ENCODE measurements around the gene CDK11A.

Gene CDK11A

DNA sequence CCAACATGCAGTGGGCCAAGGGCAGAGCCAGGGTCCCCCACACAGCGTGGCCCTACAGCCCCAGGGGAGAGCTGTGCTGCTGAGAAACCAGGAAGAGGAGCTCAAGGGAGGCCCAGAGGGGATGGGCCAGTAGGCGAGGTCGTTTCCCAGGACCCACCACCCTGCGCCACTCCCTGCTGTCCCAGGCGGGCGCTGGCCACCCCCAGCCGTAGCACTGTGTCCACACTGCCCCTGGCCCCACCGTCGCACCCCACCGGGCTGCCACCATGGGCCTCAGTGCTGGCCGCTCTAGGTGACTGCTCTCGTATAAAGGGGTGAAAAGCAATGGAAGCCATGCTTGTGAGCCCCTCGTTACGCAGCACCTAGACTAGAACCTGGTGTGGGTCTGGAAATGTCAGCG is 31.7 kb upstream of the CDK11A start:
- no peak overlapping the region for H3K4me3 ChIP-seq (ENCODE audit: low read length)
- H3K27me3 ChIP-seq (ENCODE audit: control insufficient read depth, low read length) = no peaks in the 10 kb centered on the region
- peaks cover 34% of the 10 kb centered on the region for H3K79me2 ChIP-seq (ENCODE audit: control insufficient read depth, low read length)
- H4K20me1 ChIP-seq (ENCODE audit: control insufficient read depth, insufficient read depth, low read depth, low read length) = peaks cover 15% of the 10 kb centered on the region
- H3K36me3 ChIP-seq (ENCODE audit: control insufficient read depth, low read length) = peaks cover 80% of the 10 kb centered on the region
- no peaks in the 10 kb centered on the region for H3K9me2 ChIP-seq (replicated peaks; ENCODE audit: control insufficient read depth, low read length)
- no peaks in the 10 kb centered on the region for H3K4me1 ChIP-seq (ENCODE audit: control insufficient read depth, low read length)
- H3K4me2 ChIP-seq (ENCODE audit: low read length) = no peak overlapping the region
- peaks cover 7% of the 10 kb centered on the region for H3F3A ChIP-seq (ENCODE audit: control insufficient read depth, insufficient read depth)
- no peak overlapping the region for H3K27ac ChIP-seq (ENCODE audit: low read depth, low read length)
- no peak for TF ChIP-seq EZH2phosphoT487 (IDR thresholded peaks at IDR 0.05; ENCODE audit: borderline replicate concordance, low read length)
- TF ChIP-seq, protein P1, sequence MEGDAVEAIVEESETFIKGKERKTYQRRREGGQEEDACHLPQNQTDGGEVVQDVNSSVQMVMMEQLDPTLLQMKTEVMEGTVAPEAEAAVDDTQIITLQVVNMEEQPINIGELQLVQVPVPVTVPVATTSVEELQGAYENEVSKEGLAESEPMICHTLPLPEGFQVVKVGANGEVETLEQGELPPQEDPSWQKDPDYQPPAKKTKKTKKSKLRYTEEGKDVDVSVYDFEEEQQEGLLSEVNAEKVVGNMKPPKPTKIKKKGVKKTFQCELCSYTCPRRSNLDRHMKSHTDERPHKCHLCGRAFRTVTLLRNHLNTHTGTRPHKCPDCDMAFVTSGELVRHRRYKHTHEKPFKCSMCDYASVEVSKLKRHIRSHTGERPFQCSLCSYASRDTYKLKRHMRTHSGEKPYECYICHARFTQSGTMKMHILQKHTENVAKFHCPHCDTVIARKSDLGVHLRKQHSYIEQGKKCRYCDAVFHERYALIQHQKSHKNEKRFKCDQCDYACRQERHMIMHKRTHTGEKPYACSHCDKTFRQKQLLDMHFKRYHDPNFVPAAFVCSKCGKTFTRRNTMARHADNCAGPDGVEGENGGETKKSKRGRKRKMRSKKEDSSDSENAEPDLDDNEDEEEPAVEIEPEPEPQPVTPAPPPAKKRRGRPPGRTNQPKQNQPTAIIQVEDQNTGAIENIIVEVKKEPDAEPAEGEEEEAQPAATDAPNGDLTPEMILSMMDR (IDR thresholded peaks at IDR 0.05; ENCODE audit: low read depth, low read length, poor library complexity, severe bottlenecking) = no peak
- no peaks in the 10 kb centered on the region for H3K9me3 ChIP-seq (ENCODE audit: control insufficient read depth, insufficient read depth, low read length)

DNA sequence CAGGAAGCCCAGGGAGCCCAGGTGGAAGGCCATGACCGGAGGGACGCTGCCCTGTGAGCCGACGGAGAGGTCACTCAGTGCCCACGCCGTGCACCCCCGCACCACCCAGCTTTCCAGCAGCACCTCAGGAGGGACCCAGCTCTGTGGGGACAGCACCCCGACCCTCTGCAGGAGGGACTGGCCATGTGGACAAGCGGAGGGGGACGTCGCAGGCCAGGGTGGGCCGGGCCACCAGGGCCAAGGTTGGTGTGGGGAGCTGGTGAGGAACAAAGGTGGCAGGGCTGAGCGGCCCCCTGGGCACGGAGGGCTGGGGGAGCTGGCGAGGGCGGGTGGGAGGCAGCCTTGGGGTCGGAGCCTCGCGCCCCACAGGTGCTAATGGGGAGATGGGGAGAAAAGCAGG is 31.3 kb upstream of the CDK11A start:
- H3K4me3 ChIP-seq (ENCODE audit: low read length) = no peak overlapping the region
- peaks cover 7% of the 10 kb centered on the region for H3F3A ChIP-seq (ENCODE audit: control insufficient read depth, insufficient read depth)
- H3K79me2 ChIP-seq (ENCODE audit: control insufficient read depth, low read length) = peaks cover 30% of the 10 kb centered on the region
- no peaks in the 10 kb centered on the region for H3K27me3 ChIP-seq (ENCODE audit: control insufficient read depth, low read length)
- TF ChIP-seq, protein P1 (IDR thresholded peaks at IDR 0.05; ENCODE audit: low read depth, low read length, poor library complexity, severe bottlenecking) = no peak
- no peak for TF ChIP-seq EZH2phosphoT487 (IDR thresholded peaks at IDR 0.05; ENCODE audit: borderline replicate concordance, low read length)
- H3K9me3 ChIP-seq (ENCODE audit: control insufficient read depth, insufficient read depth, low read length) = no peaks in the 10 kb centered on the region
- no peak overlapping the region for H3K4me2 ChIP-seq (ENCODE audit: low read length)
- peaks cover 77% of the 10 kb centered on the region for H3K36me3 ChIP-seq (ENCODE audit: control insufficient read depth, low read length)
- H3K4me1 ChIP-seq (ENCODE audit: control insufficient read depth, low read length) = no peaks in the 10 kb centered on the region
- no peak overlapping the region for H3K27ac ChIP-seq (ENCODE audit: low read depth, low read length)
- no peaks in the 10 kb centered on the region for H3K9me2 ChIP-seq (replicated peaks; ENCODE audit: control insufficient read depth, low read length)
- H4K20me1 ChIP-seq (ENCODE audit: control insufficient read depth, insufficient read depth, low read depth, low read length) = peaks cover 15% of the 10 kb centered on the region

DNA sequence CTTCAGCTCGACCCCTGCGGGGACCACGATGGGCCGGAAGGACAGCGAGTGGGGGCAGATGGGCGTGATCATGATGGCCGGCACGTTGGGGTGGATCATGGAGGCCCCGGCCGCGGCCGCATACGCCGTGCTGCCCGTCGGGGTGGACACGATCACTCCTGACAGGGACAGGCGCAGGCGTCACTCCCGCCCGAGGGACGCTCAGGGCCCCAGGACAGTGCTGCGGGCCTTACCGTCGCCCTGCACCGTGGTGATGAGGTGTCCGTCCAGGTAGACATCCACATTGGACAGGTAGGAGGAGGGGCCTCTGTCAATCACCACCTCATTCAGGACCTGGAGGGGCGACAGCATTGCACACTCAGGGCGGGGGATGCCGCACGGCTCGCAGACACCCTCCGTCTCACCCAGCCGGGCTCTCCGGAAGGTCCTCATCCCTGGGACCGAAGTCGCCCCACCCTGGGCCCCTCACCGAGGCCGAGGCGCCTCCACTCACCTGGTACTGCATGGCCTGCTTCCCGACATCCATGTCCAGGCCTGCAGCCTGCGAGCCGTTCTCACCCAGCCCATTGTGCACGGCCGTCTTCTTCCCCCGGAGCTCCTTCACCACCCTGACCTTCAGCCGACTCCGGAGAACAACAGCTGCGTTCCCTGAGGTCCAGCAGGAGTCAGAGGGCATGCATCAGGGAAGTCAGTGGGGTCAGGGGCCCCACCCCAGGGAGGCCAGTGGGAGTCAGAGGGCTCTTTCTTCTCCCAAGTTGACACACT is 30.1 kb upstream of the CDK11A start:
- peaks cover 7% of the 10 kb centered on the region for H3F3A ChIP-seq (ENCODE audit: control insufficient read depth, insufficient read depth)
- H3K4me2 ChIP-seq (ENCODE audit: low read length) = no peak overlapping the region
- no peaks in the 10 kb centered on the region for H3K9me3 ChIP-seq (ENCODE audit: control insufficient read depth, insufficient read depth, low read length)
- H3K9me2 ChIP-seq (replicated peaks; ENCODE audit: control insufficient read depth, low read length) = no peaks in the 10 kb centered on the region
- peaks cover 65% of the 10 kb centered on the region for H3K36me3 ChIP-seq (ENCODE audit: control insufficient read depth, low read length)
- H3K27ac ChIP-seq (ENCODE audit: low read depth, low read length) = no peak overlapping the region
- no peaks in the 10 kb centered on the region for H3K27me3 ChIP-seq (ENCODE audit: control insufficient read depth, low read length)
- no peaks in the 10 kb centered on the region for H3K4me1 ChIP-seq (ENCODE audit: control insufficient read depth, low read length)
- peaks cover 15% of the 10 kb centered on the region for H4K20me1 ChIP-seq (ENCODE audit: control insufficient read depth, insufficient read depth, low read depth, low read length)
- peaks cover 18% of the 10 kb centered on the region for H3K79me2 ChIP-seq (ENCODE audit: control insufficient read depth, low read length)
- TF ChIP-seq, protein P1 (IDR thresholded peaks at IDR 0.05; ENCODE audit: low read depth, low read length, poor library complexity, severe bottlenecking) = no peak
- TF ChIP-seq EZH2phosphoT487 (IDR thresholded peaks at IDR 0.05; ENCODE audit: borderline replicate concordance, low read length) = no peak
- H3K4me3 ChIP-seq (ENCODE audit: low read length) = no peak overlapping the region
